Stimulated activated naive CD8-positive, alpha-beta T cell treated with anti-CD3 and anti-CD28 coated beads, Interleukin-15, Interleukin-2, amounts not matched to agents 100 U/mL and 50 U/mL, for 24 hours (primary cell): ENCODE measurements around the gene PILRB.
"Not testable (repeated sequence)": the region's sequence is repeated elsewhere in the genome, so short reads cannot be mapped to it uniquely, and the experiment has no call there.

Experiments used
- ATAC-seq: fragments of 150-1000 bp; cut with Tn5 transposase; one replicate; pipeline ENCODE4 v1.10.0; 2021
- DNase-seq: peaks from one replicate; pipeline ENCODE4 v3.0.0; 2021

PILRB gene

GRCh38 chr7:100358027-100358856 is at the start of gene PILRB:
Gene PILRB, plus strand, starts transcription at chr7:100358117. Its CDS starts 186 bp downstream, at chr7:100358303.
- no peak for ATAC-seq

GRCh38 chr7:100318329-100318728 is 39.6 kb upstream of the PILRB start:
- not testable (repeated sequence) for DNase-seq

More at GRCh38 chr7:100358027-100358856, at the start of gene PILRB:
- no peak for DNase-seq

GRCh38 chr7:100321648-100322047 is 36.3 kb upstream of the PILRB start:
- DNase-seq, ATAC-seq: not testable (repeated sequence)

More at GRCh38 chr7:100318329-100318728, 39.6 kb upstream of the PILRB start:
- not testable (repeated sequence) for ATAC-seq

DNA sequence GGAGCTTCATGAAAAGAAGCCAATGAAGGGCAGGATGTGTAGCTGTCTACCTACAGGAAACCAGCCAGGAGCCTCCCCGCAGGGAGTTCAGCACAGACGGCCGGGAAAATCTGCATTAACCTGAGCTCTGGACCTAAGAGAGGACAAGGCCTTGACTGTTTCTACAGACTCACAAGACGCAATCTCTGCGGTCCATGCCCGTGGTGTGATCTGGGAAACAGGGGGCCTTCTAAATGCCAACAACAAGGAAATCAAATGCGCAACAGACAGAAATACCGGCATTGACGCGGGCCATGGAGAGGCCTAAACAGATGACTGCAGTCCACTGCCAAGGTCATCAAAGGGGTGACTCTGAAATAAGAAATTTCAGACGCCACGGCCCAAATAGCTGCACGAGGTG is 33.7 kb upstream of the PILRB start:
- not testable (repeated sequence) for ATAC-seq, DNase-seq

DNA sequence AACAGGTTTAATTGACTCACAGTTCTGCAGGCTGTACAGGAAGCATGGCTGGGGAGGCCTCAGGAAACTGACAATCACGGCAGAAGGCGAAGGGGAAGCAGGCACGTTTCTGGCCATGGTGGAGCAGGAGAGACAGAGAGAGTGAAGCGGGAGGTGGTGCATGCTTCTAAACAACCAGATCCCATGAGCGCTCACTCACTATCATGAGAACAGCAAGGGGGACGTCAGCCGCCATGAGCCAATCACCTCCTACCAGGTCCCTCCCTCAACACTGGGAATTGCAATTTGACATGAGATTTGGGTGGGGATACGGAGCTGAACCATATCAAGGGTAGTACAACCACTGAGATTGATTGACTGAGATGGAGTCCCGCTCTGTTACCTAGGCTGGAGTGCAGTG is 32.2 kb upstream of the PILRB start:
- not testable (repeated sequence) for ATAC-seq, DNase-seq

GRCh38 chr7:100326914-100327313 is 31.0 kb upstream of the PILRB start:
- not testable (repeated sequence) for ATAC-seq

DNA sequence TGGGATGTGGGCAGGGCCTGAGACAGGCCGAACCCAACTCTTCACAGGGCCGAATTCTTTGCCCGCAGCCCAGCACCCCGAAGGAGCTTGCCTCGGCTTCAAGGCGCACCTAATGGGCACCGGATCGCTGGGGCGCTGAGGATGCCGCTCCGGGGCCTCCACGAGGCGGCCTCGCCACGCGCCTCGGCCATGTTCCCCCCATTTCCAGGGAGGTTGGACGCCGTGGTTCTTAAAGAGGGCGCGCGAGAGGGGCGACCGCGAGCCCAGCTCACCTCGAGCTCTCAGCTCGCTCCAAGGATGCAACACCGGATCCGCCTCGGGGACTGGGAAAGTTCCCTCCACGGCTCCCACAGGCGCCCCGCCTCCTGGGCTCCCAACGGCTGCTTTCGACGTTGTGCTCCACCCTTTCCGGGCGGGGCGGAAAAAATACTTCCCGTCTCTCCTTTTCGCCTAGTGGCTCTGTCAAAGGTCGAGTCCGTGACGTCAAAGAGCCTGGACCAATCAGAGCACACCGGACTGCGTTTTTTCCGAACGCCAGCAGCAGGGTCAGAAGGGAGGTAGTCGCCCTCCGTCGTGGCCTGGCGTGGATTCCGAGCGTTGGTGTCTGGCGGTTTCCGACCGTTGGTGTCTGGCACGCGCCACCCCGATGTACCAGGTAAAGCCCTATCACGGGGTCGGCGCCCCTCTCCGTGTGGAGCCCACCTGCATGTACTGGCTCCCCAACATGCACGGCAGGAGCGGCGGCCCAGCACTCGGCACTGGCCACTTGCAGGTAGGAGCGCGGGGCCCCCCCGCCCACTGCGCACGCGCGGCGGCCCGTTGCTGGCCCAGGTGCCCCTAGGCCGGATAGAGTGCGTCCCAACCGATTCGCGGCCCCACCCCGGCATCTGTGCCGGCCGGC is 22.1 kb upstream of the PILRB start:
- ATAC-seq (peak; percentile 96), DNase-seq (peak; percentile 87)

More at GRCh38 chr7:100326914-100327313, 31.0 kb upstream of the PILRB start:
- not testable (repeated sequence) for DNase-seq

- not testable (repeated sequence) for ATAC-seq, DNase-seq
These were observed 19.7 kb upstream of the PILRB start for GRCh38 chr7:100338083-100338696.

DNA sequence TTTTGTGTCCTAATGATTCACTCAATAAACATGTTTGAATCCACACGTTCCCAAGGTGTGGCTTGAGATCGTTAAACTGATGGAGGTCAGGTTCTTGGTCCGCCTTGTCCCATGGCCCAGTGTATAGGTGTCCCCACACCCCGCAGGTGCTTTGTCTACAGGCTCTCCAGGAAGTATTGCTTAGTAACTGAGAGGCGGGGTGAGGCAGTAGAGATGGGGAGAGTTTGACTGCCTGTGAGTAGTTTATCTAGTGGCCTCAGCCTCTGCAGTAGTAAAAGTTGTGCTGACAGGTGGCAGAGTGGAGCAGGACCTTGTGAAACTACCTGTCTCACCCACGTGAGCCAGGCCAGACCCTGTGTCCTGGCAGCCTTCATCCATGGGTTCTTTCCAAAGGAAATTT is 16.6 kb upstream of the PILRB start:
- not testable (repeated sequence) for DNase-seq, ATAC-seq

DNA sequence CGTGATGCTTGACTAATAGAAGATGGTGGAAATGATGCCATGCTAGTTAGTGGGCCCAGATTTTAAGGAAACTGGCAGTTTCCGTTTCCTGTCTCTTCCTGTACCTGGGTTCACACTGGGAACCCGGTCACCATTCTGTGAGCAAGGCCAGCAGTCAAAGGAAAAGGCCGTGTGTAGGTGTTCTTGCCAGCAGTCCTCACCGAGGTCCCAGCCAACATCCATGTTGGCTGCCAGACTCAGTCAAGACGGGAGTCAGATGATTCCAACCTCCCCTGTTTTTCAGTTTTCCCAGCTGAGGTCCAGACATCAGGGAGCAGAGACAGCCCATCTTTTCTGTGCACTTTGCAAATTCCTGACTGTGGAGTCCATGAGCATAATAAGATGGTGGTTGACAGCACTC is 15.2 kb upstream of the PILRB start:
- DNase-seq = no peak
- ATAC-seq = no peak

GRCh38 chr7:100344124-100344559 is 13.8 kb upstream of the PILRB start:
- peak; percentile 4 for ATAC-seq
- DNase-seq = not testable (repeated sequence)

- peak; percentile 75 for DNase-seq
- peak; percentile 91 for ATAC-seq
These were observed 13.2 kb upstream of the PILRB start for GRCh38 chr7:100344560-100345287.

- DNase-seq = peak; percentile 62
- ATAC-seq = peak; percentile 58
These were observed 12.6 kb upstream of the PILRB start for GRCh38 chr7:100345288-100345672.

GRCh38 chr7:100346921-100347320 is 11.0 kb upstream of the PILRB start:
- DNase-seq = no peak
- ATAC-seq = no peak

GRCh38 chr7:100348805-100349204 is 9.1 kb upstream of the PILRB start:
- ATAC-seq (no peak), DNase-seq (no peak)

- DNase-seq (no peak), ATAC-seq (no peak)
These were observed 8.2 kb upstream of the PILRB start for GRCh38 chr7:100349757-100350156.

DNA sequence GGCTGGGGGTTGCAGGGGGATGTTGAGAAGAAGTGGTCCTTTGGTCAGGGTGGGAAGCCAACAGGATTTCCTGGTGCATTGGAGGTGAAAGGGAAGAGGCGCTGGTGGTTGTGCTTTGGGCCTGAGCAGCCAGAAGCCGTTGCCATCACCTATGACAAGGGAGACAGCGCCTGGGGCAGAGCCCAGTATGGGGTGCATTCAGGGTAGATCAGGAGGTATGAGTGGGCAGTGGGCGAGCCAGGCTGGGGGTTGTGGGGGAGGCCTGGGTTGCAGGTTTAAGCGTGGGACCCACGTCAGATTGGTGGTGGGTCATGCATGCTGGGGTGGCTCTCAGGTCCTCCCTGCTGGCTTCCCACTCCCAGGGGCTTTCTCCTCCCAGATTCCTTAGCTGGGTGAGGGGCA is 6.3 kb upstream of the PILRB start:
- no peak for ATAC-seq
- peak; percentile 9 for DNase-seq

GRCh38 chr7:100352230-100352781 is 5.6 kb upstream of the PILRB start:
- not testable (repeated sequence) for DNase-seq
- ATAC-seq = peak; percentile 47

- no peak for ATAC-seq
- DNase-seq = peak; percentile 5
These were observed 4.8 kb upstream of the PILRB start for GRCh38 chr7:100352984-100353684.

DNA sequence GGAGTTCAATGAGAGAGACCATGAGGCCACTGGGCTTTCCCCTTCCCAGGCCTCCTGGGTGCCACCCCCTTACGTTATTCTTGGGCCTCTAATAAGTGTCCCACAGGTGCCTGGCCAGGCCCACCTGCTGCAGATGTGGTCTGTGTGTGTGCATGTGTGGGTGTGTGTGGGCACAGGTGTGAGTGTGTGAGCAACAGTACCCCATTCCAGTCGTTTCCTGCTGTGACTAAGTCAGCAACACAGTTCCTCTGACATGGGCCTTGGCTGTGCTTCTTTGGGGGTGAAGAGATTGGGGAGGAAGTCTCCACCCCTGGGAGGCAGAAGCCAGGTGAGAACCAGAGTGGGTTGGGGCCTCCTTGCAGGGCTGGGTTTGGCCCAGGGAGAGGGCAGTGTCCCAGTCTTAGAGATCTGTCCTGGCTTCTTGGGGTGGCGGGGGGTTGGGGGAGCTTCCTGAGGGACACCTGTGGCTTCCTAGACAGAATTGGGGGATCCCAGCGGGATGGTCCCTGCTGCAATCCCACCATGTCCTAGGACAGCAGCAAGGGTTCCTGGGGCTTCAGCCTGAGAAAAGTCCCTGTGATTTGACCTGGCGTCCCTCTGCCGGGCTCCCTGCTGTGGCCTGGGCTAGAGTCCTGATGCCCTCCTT is 4.1 kb upstream of the PILRB start:
- ATAC-seq (peak; percentile 34), DNase-seq (peak; percentile 48)
